Measurements from ENCODE around the gene DCTN2. TPM values are rescaled to one million over a fixed set of nuclear protein-coding genes. Genes with fewer than 3 reads are reported as not detected.

The DCTN2 gene
- total and polyA plus RNA-seq, 2 donors (not counting 3 experiments of a cell fraction or from before 2014, with no cell fraction given) = 146 to 161 TPM

- H3K9ac ChIP-seq (replicated peaks; ENCODE audit: extremely low read depth, insufficient read depth, low read length) = no peak overlapping the region
These were observed 63.5 kb downstream of the DCTN2 start for GRCh38 chr12:57483466-57483865.

GRCh38 chr12:57481671-57482070 lies 65.3 kb downstream of the DCTN2 start:
- dilution Hi-C loops (cut with MboI; ENCODE audit: extremely low pct_ligation_motif_present, low sequenced_read_pairs) (no loop called here), intact Hi-C loops (cut with micrococcal nuclease) (no loop called here)
- ChIA-PET CTCF (interaction anchor here (0.9 kb wide), 1 partner anchor 23 kb away, joined by 3 read pairs; no protein-coding TSS in a partner anchor), POLR2A (no interaction called here)
- H3K27ac ChIP-seq (ENCODE audit: insufficient read depth, low read depth, low read length) = no peak overlapping the region
- no peaks in the 10 kb centered on the region for H3K79me2 ChIP-seq (ENCODE audit: control insufficient read depth, insufficient read depth, low read length)
- H2AFZ ChIP-seq (ENCODE audit: low read depth, low read length) = no peak overlapping the region
- no peak overlapping the region for H3K4me2 ChIP-seq (ENCODE audit: insufficient read depth, low read length)
- H3K4me3 ChIP-seq (replicated peaks in 1 of 3; ENCODE audit: insufficient read depth in 1 of 3, low read depth in 1 of 3, low read length in 3 of 3) = no peak overlapping the region
- peaks cover 11 to 13% of the 10 kb centered on the region in 2 experiments for H3K27me3 ChIP-seq (ENCODE audit: control insufficient read depth in 2 of 2, insufficient read depth in 2 of 2, low read length in 2 of 2)
- no peak for DNase-seq (ENCODE audit: low read depth, low spot score)
- peaks cover 7% of the 10 kb centered on the region for H3K4me1 ChIP-seq (ENCODE audit: control insufficient read depth, extremely low read depth, insufficient read depth, low read length)
- H3K9me3 ChIP-seq (replicated peaks; ENCODE audit: control insufficient read depth, insufficient read depth, low read length) = no peaks in the 10 kb centered on the region
- FAIRE-seq = no peak
- H3K36me3 ChIP-seq (ENCODE audit: control insufficient read depth in 2 of 2, extremely low read depth in 1 of 2, insufficient read depth in 2 of 2, low read length in 2 of 2) = no peaks in the 10 kb centered on the region
- BruUV-seq (replicated peaks) = no TSS peak
- TF ChIP-seq EZH2 (IDR thresholded peaks at IDR 0.05; ENCODE audit: borderline replicate concordance, low read depth, low read length, severe bottlenecking) (no peak), JUN (IDR thresholded peaks at IDR 0.05; ENCODE audit: borderline replicate concordance, insufficient read depth, insufficient read length, low read depth) (no peak), GATA2 (IDR thresholded peaks at IDR 0.05; ENCODE audit: insufficient read depth, insufficient read length, low read depth, low read length) (no peak), MYC (IDR thresholded peaks at IDR 0.05; ENCODE audit: low read depth, low read length) (no peak), FOS (IDR thresholded peaks at IDR 0.05; ENCODE audit: borderline replicate concordance, insufficient read depth, low read length) (no peak), POLR2AphosphoS5 (IDR thresholded peaks at IDR 0.05; ENCODE audit: insufficient read depth, low read depth, low read length) (no peak), MAX (IDR thresholded peaks at IDR 0.05; ENCODE audit: insufficient read depth, insufficient read length) (no peak)
- TF ChIP-seq, protein P1, sequence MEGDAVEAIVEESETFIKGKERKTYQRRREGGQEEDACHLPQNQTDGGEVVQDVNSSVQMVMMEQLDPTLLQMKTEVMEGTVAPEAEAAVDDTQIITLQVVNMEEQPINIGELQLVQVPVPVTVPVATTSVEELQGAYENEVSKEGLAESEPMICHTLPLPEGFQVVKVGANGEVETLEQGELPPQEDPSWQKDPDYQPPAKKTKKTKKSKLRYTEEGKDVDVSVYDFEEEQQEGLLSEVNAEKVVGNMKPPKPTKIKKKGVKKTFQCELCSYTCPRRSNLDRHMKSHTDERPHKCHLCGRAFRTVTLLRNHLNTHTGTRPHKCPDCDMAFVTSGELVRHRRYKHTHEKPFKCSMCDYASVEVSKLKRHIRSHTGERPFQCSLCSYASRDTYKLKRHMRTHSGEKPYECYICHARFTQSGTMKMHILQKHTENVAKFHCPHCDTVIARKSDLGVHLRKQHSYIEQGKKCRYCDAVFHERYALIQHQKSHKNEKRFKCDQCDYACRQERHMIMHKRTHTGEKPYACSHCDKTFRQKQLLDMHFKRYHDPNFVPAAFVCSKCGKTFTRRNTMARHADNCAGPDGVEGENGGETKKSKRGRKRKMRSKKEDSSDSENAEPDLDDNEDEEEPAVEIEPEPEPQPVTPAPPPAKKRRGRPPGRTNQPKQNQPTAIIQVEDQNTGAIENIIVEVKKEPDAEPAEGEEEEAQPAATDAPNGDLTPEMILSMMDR (IDR thresholded peaks at IDR 0.05; ENCODE audit: extremely low read depth in 1 of 2, insufficient read depth in 1 of 2, low read depth in 1 of 2, low read length in 2 of 2) = no peak
- no peak overlapping the region for H3K9ac ChIP-seq (replicated peaks; ENCODE audit: extremely low read depth, insufficient read depth, low read length)
- H3K9me1 ChIP-seq (replicated peaks; ENCODE audit: control insufficient read depth, extremely low read depth, insufficient read depth, low read length) = no peaks in the 10 kb centered on the region
- no peaks in the 10 kb centered on the region for H4K20me1 ChIP-seq (replicated peaks; ENCODE audit: control insufficient read depth, extremely low read depth, insufficient read depth, low read length)

More at GRCh38 chr12:57483466-57483865, 63.5 kb downstream of the DCTN2 start:
- H3K27ac ChIP-seq (ENCODE audit: insufficient read depth, low read depth, low read length) = no peak overlapping the region
- POLR2A ChIA-PET = no interaction called here
- peaks cover 5 to 6% of the 10 kb centered on the region in 2 experiments for H3K27me3 ChIP-seq (ENCODE audit: control insufficient read depth in 2 of 2, insufficient read depth in 2 of 2, low read length in 2 of 2)
- no peaks in the 10 kb centered on the region for H4K20me1 ChIP-seq (replicated peaks; ENCODE audit: control insufficient read depth, extremely low read depth, insufficient read depth, low read length)
- no TSS peak for BruUV-seq (replicated peaks)
- peaks cover 7% of the 10 kb centered on the region for H3K4me1 ChIP-seq (ENCODE audit: control insufficient read depth, extremely low read depth, insufficient read depth, low read length)
- no peak for TF ChIP-seq POLR2A (IDR thresholded peaks at IDR 0.05; ENCODE audit: low read depth, low read length)
- no peak overlapping the region for H2AFZ ChIP-seq (ENCODE audit: low read depth, low read length)
- H3K79me2 ChIP-seq (ENCODE audit: control insufficient read depth, insufficient read depth, low read length) = peaks cover 6% of the 10 kb centered on the region
- no peak overlapping the region for H3K4me2 ChIP-seq (ENCODE audit: insufficient read depth, low read length)
- intact Hi-C loops (cut with micrococcal nuclease) = no loop called here
- H3K9me1 ChIP-seq (replicated peaks; ENCODE audit: control insufficient read depth, extremely low read depth, insufficient read depth, low read length) = no peaks in the 10 kb centered on the region
- no peaks in the 10 kb centered on the region for H3K9me3 ChIP-seq (replicated peaks; ENCODE audit: control insufficient read depth, insufficient read depth, low read length)
- no peaks in the 10 kb centered on the region for H3K36me3 ChIP-seq (ENCODE audit: control insufficient read depth in 2 of 2, extremely low read depth in 1 of 2, insufficient read depth in 2 of 2, low read length in 2 of 2)
- DNase-seq (ENCODE audit: low read depth, low spot score) (no peak), FAIRE-seq (no peak)
- CTCF ChIA-PET = interaction anchor here (1.2 kb wide), 1 partner anchor 8 kb away, joined by 3 read pairs; no protein-coding TSS in a partner anchor
- dilution Hi-C loops (cut with MboI; ENCODE audit: extremely low pct_ligation_motif_present, low sequenced_read_pairs) = no loop called here
- H3K4me3 ChIP-seq (replicated peaks in 1 of 3; ENCODE audit: insufficient read depth in 1 of 3, low read depth in 1 of 3, low read length in 3 of 3) = no peak overlapping the region

All from endothelial cell of umbilical vein (primary cell).